WTC11 (cell line): Measurements from ENCODE around the gene DCAF6.

Experiments
- ATF6 ChIP-seq: sonication (generic); formaldehyde crosslinking; IDR thresholded peaks from 2 replicates; pipeline ENCODE4 v1.8.1; 2023; ENCODE audit warnings: mild to moderate bottlenecking, missing genetic modification reagents
- CTCF ChIP-seq: fragments of 200-600 bp; IDR thresholded peaks from 2 replicates; pipeline ENCODE4 v1.8.0; 2022; ENCODE audit warnings: antibody characterized with exemption
- GABPB1 ChIP-seq: sonication (generic); formaldehyde crosslinking; IDR thresholded peaks from 2 replicates; pipeline ENCODE4 v1.8.1; 2023; ENCODE audit warnings: mild to moderate bottlenecking, missing genetic modification reagents
- RELA ChIP-seq: sonication (generic); formaldehyde crosslinking; IDR thresholded peaks from 2 replicates; pipeline ENCODE4 v1.8.1; 2022; ENCODE audit warnings: missing genetic modification reagents, mild to moderate bottlenecking, borderline replicate concordance
- SP1 ChIP-seq: sonication (generic); formaldehyde crosslinking; conservative IDR thresholded peaks from 2 replicates; pipeline ENCODE4 v1.8.1; 2022; ENCODE audit warnings: missing genetic modification reagents

- no peak for TF ChIP-seq CTCF
- no peak for TF ChIP-seq GABPB1 (CRISPR knock-in tag)
- TF ChIP-seq ATF6 (CRISPR knock-in tag) = no peak
- no peak for TF ChIP-seq RELA (CRISPR knock-in tag)
- no peak for TF ChIP-seq SP1 (CRISPR knock-in tag)
These were observed 71.2 kb downstream of the DCAF6 start for GRCh38 chr1:168007691-168008090.
